Cardiac muscle cell (in vitro differentiated cells and primary cell): ENCODE data around the gene DEPDC5. TPM values are rescaled to one million over a fixed set of nuclear protein-coding genes. Genes with fewer than 3 reads are reported as not detected.
A peak's percentile ranks its signal among the peaks of the same experiment; 100 is the strongest.

Experiments used
- DNase-seq, 2 donors: peaks; one replicate each; pipeline versions ENCODE4 v3.0.0 to v3.0.0-alpha.2; 2010 to 2017; ENCODE audit warnings: low read depth in 1 of 2, low spot score in 1 of 2
- H3K27ac ChIP-seq: fragments of 200-600 bp; sonication (generic); 2 replicates; pipeline ENCODE4 v1.5.1; 2016
- H3K27me3 ChIP-seq: fragments of 200-600 bp; sonication (generic); 2 replicates; pipeline ENCODE4 v1.6.0; 2016; ENCODE audit warnings: control low read depth
- H3K36me3 ChIP-seq: fragments of 200-600 bp; sonication (generic); 2 replicates; pipeline ENCODE4 v1.5.1; 2016; ENCODE audit warnings: control low read depth
- H3K4me1 ChIP-seq: fragments of 200-600 bp; sonication (generic); 2 replicates; pipeline ENCODE4 v1.8.1; 2017; ENCODE audit warnings: low read depth, mild to moderate bottlenecking, mixed run types
- H3K4me3 ChIP-seq: fragments of 200-600 bp; sonication (generic); 2 replicates; pipeline ENCODE4 v1.5.1; 2016; ENCODE audit warnings: mild to moderate bottlenecking
- H3K9me3 ChIP-seq: fragments of 200-600 bp; sonication (generic); 2 replicates; pipeline ENCODE4 v1.5.1; 2017; ENCODE audit warnings: low read depth, mild to moderate bottlenecking, control low read depth
- polyA plus RNA-seq: library from polyadenylated mRNA; unstranded; fragments of >200 nt; fragmentation: Nextera tagmentation; extraction: Ambion mirVana; gene quantifications from 2 replicates; pipeline ENCODE4 v1.2.1, GENCODE V29; 2016
- total RNA-seq: library from RNA; depleted of rRNA; stranded (reverse); fragments of >200 nt; gene quantifications from 2 replicates; pipeline ENCODE4 v1.2.3, GENCODE V29; 2016
- TF ChIP-seq, protein P1 (sequence below): IDR thresholded peaks from 2 replicates; pipeline ENCODE4 v1.5.1; 2012; ENCODE audit warnings: low read depth, mild to moderate bottlenecking, low read length

The DEPDC5 gene
- total and polyA plus RNA-seq, 2 experiments from 2014 or later: 18.2 to 30.6 TPM

DNA sequence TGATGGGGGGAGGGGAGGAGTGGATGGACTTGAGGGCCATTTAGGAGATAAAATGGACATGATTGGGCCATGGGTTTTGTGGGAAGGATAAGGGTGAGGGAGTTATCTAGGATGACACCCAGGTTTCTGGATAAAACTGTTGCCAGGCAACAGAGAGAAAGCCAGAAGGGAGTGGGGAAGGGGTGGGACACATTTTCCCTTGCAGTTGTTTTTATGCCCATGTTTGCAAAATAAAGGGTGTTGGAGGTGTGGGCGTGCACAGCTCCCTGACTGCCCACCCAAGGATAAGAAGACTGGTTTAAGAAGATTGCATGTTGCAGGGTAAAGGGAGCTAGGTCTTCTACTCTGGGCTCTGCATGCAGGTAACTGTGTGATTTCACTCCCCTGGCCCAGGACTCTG is 172.2 kb downstream of the DEPDC5 start:
- TF ChIP-seq, protein P1, sequence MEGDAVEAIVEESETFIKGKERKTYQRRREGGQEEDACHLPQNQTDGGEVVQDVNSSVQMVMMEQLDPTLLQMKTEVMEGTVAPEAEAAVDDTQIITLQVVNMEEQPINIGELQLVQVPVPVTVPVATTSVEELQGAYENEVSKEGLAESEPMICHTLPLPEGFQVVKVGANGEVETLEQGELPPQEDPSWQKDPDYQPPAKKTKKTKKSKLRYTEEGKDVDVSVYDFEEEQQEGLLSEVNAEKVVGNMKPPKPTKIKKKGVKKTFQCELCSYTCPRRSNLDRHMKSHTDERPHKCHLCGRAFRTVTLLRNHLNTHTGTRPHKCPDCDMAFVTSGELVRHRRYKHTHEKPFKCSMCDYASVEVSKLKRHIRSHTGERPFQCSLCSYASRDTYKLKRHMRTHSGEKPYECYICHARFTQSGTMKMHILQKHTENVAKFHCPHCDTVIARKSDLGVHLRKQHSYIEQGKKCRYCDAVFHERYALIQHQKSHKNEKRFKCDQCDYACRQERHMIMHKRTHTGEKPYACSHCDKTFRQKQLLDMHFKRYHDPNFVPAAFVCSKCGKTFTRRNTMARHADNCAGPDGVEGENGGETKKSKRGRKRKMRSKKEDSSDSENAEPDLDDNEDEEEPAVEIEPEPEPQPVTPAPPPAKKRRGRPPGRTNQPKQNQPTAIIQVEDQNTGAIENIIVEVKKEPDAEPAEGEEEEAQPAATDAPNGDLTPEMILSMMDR: no peak
- no peaks in the 10 kb centered on the region for H3K4me1 ChIP-seq
- H3K27me3 ChIP-seq: no peaks in the 10 kb centered on the region

DNA sequence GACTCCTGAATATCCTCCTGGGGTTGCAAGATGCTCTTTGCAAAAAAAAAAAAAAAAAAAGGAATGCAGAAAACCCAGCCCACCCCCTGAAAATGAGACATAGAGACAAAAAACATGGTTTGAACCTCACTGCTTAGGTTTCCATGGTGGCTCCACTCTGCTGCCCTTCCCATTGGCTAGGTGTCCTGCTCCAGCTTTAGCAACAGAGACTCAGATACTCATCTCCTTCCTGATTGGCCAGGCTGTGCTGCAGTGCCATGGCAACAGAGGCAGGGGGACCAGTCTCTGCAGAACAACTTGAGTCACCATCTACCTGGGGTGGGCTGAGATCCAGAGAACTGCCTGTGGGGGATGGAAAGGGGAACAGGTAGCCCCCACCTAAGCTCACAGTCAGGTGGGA is 173.2 kb downstream of the DEPDC5 start:
- TF ChIP-seq, protein P1: no peak
- Histone ChIP-seq H3K4me1 (no peaks in the 10 kb centered on the region), H3K36me3 (no peaks in the 10 kb centered on the region), H3K4me3 (no peak overlapping the region), H3K9me3 (no peaks in the 10 kb centered on the region), H3K27me3 (no peaks in the 10 kb centered on the region), H3K27ac (no peak overlapping the region)
- DNase-seq: no peak

More for the DNA sequence above, 172.2 kb downstream of the DEPDC5 start:
- no peaks in the 10 kb centered on the region for H3K36me3 ChIP-seq
- no peaks in the 10 kb centered on the region for H3K9me3 ChIP-seq
- no peak for DNase-seq
- H3K4me3 ChIP-seq: no peak overlapping the region
- H3K27ac ChIP-seq: no peak overlapping the region

DNA sequence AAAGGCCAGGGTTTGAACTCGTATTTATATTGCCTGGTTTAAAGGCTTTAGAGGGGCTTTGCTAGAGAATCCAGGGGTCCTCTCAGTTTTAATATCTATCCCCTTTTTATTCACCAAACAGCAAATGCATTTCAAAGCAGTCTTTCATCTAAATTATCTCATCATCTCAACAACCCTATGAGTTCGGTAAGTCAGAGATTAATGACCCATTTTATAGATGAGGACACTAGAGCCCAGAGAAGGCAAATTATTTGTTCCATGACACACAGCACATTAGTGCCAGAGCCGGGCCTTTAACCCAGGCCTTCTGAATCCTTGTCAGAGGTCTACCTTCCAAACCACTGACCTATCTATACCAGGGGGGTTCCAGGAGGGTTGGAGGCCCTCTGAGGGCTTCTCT is 173.7 kb downstream of the DEPDC5 start:
- Histone ChIP-seq H3K27me3 (no peaks in the 10 kb centered on the region), H3K36me3 (no peaks in the 10 kb centered on the region), H3K4me1 (no peaks in the 10 kb centered on the region), H3K4me3 (no peak overlapping the region), H3K27ac (no peak overlapping the region), H3K9me3 (no peaks in the 10 kb centered on the region)
- TF ChIP-seq, protein P1: no peak
- DNase-seq: no peak

DNA sequence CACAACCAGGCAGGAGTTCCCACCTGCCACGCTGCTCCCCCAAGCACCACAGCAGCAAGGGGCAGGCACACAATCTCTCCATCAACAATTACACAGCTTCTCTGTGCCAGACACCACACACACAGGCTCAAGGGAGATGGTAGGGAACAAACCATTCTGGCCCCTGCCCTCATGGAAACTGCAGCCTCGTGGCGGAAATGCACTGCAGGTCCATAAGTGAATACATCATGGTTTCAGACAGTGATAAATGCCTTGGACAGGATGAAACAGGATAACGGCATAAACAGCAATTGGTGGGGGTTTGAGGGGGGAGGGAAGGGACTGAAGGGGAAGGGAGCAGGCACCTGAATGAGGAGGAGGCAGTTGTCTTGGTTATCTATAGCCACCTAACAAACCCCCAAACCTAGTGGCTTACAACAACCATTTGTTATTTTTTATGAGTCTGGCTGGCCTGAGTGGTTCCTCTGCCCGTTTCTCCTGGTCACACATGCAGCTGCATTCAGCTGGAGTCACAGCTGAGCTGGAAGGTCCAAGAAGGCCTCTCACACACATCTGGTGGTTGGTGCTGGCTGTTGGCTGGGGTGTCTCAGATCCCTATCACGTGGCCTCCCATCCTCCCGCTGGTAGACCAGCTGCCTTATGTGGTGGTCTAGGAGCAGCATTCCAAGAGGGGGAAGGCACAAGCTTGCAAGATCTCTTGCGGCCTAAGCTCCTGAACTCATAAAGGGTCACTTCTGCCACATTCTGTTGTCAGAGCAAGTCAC is 175.5 kb downstream of the DEPDC5 start:
- Histone ChIP-seq H3K27ac (no peak overlapping the region), H3K27me3 (no peaks in the 10 kb centered on the region), H3K9me3 (no peaks in the 10 kb centered on the region), H3K4me1 (no peaks in the 10 kb centered on the region), H3K4me3 (no peak overlapping the region), H3K36me3 (no peaks in the 10 kb centered on the region)
- TF ChIP-seq, protein P1: no peak
- no peak for DNase-seq

DNA sequence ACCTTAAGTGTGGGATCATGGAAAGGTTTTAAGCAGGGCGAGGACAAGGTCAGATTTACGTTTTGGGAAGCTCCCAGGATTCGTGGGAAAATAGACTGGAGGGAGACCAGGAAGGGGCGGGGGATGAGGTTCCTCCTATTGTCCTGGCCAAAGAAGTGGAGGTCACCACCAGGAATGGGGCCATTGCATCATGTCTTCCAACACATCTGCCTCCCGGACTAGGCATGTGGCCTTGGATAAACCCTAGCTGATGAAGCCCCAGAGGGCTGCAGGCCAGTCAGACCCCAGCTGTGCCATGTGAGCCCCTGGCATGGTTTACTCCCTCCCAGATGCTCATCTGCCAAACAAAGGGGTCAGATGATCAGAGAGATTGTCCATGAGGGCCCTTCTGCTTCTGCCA is 179.0 kb downstream of the DEPDC5 start:
- Histone ChIP-seq H3K27ac (no peak overlapping the region), H3K27me3 (no peaks in the 10 kb centered on the region), H3K4me3 (no peak overlapping the region), H3K9me3 (no peaks in the 10 kb centered on the region), H3K4me1 (peaks cover 5% of the 10 kb centered on the region), H3K36me3 (no peaks in the 10 kb centered on the region)
- DNase-seq: peak in 1 of 2 donors; percentile 29
- TF ChIP-seq, protein P1: no peak
